ENCODE results near the gene ABCA2. TPM values are rescaled to one million over a fixed set of nuclear protein-coding genes. Genes with fewer than 3 reads are reported as not detected.

Gene ABCA2
- total RNA-seq, 1 experiment from 2014 or later = 19.2 TPM

DNA sequence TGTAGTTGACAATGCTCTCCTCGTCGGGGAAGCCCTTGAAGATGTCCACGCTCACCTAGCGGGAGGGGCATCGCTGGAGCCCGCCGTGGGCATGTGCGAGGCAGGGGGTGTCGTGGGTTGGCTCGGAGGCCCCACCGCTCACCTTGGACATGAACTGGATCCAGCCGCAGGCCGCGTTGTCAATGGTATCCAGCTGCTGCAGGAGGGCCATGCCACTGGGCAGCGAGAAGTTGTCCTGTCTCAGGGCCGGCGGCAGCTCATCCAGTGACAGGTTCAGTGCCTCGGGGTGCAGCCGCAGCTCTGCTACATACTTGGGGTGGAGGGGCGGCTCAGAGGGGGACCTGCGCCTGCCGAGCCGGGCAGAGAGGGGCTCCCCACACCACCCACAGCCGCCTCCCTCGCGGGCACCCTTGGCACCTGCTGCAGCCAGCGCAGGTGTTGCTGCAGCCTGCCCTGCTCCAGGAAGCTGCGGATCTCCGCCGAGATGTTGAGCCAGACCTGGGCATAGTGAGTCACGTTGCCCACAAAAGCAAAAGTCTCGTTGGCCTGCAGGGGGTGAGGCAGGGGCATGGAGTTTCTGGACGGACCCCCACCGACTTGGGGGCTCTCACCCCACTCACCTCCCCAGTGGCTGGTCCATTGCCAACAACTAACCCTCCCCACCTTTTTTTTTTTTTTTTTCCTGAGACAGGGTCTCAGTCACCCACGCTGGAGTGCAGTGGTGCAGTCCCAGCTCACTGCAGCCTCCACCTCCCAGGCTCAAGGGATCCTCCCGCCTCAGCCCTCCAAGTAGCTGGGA, 9.1 kb downstream of the ABCA2 start:
- Mint-ChIP-seq H3K36me3 (peaks cover 9% of the 10 kb centered on the region), H3K27me3 (ENCODE audit: low read depth) (no peaks in the 10 kb centered on the region), H3K27ac (no peak overlapping the region), H3K9me3 (no peaks in the 10 kb centered on the region), H3K4me3 (no peak overlapping the region), H3K4me1 (no peaks in the 10 kb centered on the region; the same call in 1 of the 2 replicates)
- ChIA-PET POLR2A (no interaction called here), CTCF (interaction anchor here (0.7 to 3.9 kb wide), 7 partner anchors 10 to 187 kb away, joined by 3 to 38 read pairs (median 4); partner anchors contain the start of gene FUT7)
- ATAC-seq = no peak
- TF ChIP-seq, protein P1, sequence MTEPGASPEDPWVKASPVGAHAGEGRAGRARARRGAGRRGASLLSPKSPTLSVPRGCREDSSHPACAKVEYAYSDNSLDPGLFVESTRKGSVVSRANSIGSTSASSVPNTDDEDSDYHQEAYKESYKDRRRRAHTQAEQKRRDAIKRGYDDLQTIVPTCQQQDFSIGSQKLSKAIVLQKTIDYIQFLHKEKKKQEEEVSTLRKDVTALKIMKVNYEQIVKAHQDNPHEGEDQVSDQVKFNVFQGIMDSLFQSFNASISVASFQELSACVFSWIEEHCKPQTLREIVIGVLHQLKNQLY (CRISPR knock-in tag; IDR thresholded peaks at IDR 0.05) = no peak
- TF ChIP-seq, protein P2, sequence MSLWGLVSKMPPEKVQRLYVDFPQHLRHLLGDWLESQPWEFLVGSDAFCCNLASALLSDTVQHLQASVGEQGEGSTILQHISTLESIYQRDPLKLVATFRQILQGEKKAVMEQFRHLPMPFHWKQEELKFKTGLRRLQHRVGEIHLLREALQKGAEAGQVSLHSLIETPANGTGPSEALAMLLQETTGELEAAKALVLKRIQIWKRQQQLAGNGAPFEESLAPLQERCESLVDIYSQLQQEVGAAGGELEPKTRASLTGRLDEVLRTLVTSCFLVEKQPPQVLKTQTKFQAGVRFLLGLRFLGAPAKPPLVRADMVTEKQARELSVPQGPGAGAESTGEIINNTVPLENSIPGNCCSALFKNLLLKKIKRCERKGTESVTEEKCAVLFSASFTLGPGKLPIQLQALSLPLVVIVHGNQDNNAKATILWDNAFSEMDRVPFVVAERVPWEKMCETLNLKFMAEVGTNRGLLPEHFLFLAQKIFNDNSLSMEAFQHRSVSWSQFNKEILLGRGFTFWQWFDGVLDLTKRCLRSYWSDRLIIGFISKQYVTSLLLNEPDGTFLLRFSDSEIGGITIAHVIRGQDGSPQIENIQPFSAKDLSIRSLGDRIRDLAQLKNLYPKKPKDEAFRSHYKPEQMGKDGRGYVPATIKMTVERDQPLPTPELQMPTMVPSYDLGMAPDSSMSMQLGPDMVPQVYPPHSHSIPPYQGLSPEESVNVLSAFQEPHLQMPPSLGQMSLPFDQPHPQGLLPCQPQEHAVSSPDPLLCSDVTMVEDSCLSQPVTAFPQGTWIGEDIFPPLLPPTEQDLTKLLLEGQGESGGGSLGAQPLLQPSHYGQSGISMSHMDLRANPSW (CRISPR knock-in tag; conservative IDR thresholded peaks at IDR 0.05; ENCODE audit: low read depth) = no peak
- TF ChIP-seq TP53 (CRISPR knock-in tag; IDR thresholded peaks at IDR 0.05) (no peak), NR2C2 (CRISPR knock-in tag; IDR thresholded peaks at IDR 0.05) (no peak), PRRX2 (CRISPR knock-in tag; IDR thresholded peaks at IDR 0.05) (no peak), ZNF423 (CRISPR knock-in tag; IDR thresholded peaks at IDR 0.05) (no peak), NR3C1 (CRISPR knock-in tag; conservative IDR thresholded peaks at IDR 0.05; ENCODE audit: low read depth) (no peak), FOXK1 (CRISPR knock-in tag; IDR thresholded peaks at IDR 0.05) (no peak), TEAD1 (CRISPR knock-in tag; IDR thresholded peaks at IDR 0.05) (no peak)
- no peak for DNase-seq (ENCODE audit: low spot score)

DNA sequence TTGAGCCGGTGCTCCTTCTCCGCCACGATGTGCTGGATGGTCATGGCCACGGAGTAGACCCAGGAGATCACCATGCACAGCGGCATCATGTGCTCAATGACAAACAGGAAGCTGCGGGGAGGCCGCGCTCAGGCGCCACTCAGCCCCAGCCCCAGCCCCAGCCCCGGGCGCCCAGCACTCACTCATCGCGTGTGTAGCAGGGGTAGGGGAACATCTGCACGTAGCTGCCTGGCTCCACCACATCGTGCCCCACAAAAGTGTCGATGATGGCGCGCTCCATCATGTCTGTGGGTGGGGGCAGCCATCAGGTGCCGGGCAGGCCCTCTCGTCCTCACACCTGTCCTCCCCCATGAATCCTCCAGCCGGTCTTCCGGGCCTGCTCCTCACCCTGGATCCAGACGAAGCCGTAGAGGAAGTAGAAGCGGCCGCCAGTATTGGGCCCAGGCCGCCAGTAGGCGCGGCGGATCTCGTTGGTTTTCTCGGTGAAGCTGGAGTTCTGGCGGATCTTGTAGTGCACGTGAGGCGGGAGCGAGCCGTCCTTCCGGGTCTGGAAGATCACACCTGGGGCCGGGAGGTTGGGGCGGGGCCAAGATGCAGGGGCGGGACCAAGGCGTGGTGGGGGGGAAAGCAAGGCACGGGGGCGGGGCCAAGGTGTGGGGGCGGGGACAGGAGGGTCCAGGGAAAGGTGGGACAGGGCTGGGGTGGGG, 10.1 kb downstream of the ABCA2 start:
- peaks cover 9% of the 10 kb centered on the region for H3K36me3 Mint-ChIP-seq
- TF ChIP-seq, protein P3, sequence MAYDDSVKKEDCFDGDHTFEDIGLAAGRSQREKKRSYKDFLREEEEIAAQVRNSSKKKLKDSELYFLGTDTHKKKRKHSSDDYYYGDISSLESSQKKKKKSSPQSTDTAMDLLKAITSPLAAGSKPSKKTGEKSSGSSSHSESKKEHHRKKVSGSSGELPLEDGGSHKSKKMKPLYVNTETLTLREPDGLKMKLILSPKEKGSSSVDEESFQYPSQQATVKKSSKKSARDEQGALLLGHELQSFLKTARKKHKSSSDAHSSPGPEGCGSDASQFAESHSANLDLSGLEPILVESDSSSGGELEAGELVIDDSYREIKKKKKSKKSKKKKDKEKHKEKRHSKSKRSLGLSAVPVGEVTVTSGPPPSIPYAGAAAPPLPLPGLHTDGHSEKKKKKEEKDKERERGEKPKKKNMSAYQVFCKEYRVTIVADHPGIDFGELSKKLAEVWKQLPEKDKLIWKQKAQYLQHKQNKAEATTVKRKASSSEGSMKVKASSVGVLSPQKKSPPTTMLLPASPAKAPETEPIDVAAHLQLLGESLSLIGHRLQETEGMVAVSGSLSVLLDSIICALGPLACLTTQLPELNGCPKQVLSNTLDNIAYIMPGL (CRISPR knock-in tag; IDR thresholded peaks at IDR 0.05) = no peak
- no peak for TF ChIP-seq IRF2 (CRISPR knock-in tag; IDR thresholded peaks at IDR 0.05; ENCODE audit: borderline replicate concordance, low read depth)
- TF ChIP-seq, protein P4, sequence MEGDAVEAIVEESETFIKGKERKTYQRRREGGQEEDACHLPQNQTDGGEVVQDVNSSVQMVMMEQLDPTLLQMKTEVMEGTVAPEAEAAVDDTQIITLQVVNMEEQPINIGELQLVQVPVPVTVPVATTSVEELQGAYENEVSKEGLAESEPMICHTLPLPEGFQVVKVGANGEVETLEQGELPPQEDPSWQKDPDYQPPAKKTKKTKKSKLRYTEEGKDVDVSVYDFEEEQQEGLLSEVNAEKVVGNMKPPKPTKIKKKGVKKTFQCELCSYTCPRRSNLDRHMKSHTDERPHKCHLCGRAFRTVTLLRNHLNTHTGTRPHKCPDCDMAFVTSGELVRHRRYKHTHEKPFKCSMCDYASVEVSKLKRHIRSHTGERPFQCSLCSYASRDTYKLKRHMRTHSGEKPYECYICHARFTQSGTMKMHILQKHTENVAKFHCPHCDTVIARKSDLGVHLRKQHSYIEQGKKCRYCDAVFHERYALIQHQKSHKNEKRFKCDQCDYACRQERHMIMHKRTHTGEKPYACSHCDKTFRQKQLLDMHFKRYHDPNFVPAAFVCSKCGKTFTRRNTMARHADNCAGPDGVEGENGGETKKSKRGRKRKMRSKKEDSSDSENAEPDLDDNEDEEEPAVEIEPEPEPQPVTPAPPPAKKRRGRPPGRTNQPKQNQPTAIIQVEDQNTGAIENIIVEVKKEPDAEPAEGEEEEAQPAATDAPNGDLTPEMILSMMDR (IDR thresholded peaks at IDR 0.05) = no peak
- no peak for TF ChIP-seq ZNF423 (CRISPR knock-in tag; IDR thresholded peaks at IDR 0.05)
- no peak for TF ChIP-seq ZNF263 (CRISPR knock-in tag; IDR thresholded peaks at IDR 0.05; ENCODE audit: low read depth)
- TF ChIP-seq CREB1 (CRISPR knock-in tag; IDR thresholded peaks at IDR 0.05) = no peak
- no peaks in the 10 kb centered on the region; the same call in 1 of the 2 replicates for H3K4me1 Mint-ChIP-seq
- no peak overlapping the region for H3K27ac Mint-ChIP-seq
- no peaks in the 10 kb centered on the region for H3K27me3 Mint-ChIP-seq (ENCODE audit: low read depth)
- CTCF ChIA-PET = interaction anchor here (1.4 to 2.0 kb wide), 3 partner anchors 11 to 70 kb away, joined by 3 to 12 read pairs (median 5); no protein-coding TSS in a partner anchor
- POLR2A ChIA-PET = no interaction called here
- no peaks in the 10 kb centered on the region for H3K9me3 Mint-ChIP-seq
- ATAC-seq = no peak
- H3K4me3 Mint-ChIP-seq = no peak overlapping the region
- peak; percentile 42 for DNase-seq (ENCODE audit: low spot score)
